ENCODE data around the gene WWTR1.

Gene WWTR1

DNA sequence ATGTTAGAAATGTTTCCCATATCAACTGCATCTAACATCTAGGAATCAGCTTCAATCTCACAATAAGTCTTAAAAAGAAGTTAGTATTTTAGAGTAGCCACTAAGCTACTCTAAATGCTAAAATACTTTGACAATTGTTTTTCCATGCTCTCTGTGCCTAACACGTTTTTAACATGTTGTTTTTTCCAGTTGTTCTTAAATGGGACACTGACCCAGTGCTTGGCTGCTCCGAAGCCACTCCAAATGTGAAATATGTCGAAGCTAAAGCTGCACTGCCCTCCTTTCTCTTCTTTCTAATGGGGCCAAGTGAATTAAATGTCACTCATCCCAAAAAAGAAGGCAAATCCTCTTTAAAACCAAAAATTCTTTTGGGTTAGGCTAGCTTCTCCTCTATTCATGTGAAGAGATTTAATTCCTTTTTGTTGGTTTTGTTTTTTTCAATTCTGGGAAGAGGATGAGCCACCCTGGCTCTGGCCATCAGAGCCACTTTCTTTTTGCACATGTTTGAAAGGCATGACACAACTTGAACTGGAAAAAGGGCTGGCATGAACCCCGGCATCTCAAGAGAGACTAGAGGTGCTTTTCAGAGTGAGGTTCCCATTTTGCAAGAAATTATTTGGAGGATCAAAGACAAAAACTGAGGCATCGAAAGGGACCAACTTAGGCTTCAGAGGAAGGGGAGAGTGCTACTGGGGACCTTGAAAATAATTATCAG lies 73.7 kb downstream of the WWTR1 start:
- no peaks in the 10 kb centered on the region for H3K4me1 ChIP-seq (ENCODE audit: control insufficient read depth in 1 of 2, insufficient read depth in 1 of 2, low read depth in 1 of 2, low read length in 1 of 2)
- H3K27ac ChIP-seq, result no peak overlapping the region
- TF ChIP-seq, protein P1, sequence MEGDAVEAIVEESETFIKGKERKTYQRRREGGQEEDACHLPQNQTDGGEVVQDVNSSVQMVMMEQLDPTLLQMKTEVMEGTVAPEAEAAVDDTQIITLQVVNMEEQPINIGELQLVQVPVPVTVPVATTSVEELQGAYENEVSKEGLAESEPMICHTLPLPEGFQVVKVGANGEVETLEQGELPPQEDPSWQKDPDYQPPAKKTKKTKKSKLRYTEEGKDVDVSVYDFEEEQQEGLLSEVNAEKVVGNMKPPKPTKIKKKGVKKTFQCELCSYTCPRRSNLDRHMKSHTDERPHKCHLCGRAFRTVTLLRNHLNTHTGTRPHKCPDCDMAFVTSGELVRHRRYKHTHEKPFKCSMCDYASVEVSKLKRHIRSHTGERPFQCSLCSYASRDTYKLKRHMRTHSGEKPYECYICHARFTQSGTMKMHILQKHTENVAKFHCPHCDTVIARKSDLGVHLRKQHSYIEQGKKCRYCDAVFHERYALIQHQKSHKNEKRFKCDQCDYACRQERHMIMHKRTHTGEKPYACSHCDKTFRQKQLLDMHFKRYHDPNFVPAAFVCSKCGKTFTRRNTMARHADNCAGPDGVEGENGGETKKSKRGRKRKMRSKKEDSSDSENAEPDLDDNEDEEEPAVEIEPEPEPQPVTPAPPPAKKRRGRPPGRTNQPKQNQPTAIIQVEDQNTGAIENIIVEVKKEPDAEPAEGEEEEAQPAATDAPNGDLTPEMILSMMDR (IDR thresholded peaks at IDR 0.05), result no peak

DNA sequence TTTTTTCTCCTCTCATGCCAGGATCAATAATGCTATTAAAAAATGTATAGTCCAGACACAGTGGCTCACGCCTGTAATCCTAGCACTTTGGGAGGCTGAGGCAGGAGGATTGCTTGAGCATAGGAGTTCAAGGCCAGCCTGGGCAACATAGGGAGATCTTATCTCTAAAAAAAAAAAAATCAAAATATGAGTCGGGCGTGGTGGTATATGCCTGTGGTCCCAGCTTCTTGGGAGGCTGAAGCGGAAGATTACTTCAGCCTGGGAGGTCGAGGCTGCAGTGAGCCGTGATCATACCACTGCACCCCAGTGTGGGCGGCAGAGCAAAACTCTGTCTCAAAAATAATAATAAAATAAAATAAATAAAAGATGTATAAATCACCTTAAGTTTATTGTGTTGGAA lies 75.4 kb downstream of the WWTR1 start:
- H3K27ac ChIP-seq, result no peak overlapping the region
- TF ChIP-seq, protein P1 (IDR thresholded peaks at IDR 0.05), result no peak
- no peaks in the 10 kb centered on the region for H3K9me3 ChIP-seq
- no peak overlapping the region for H3K4me3 ChIP-seq (ENCODE audit: low read depth in 1 of 2, low read length in 1 of 2)
- no peaks in the 10 kb centered on the region for H3K36me3 ChIP-seq
- H3K4me1 ChIP-seq (ENCODE audit: control insufficient read depth in 1 of 2, insufficient read depth in 1 of 2, low read depth in 1 of 2, low read length in 1 of 2), result no peaks in the 10 kb centered on the region
- peaks cover 88% of the 10 kb centered on the region for H3K27me3 ChIP-seq

More for the DNA sequence above, 73.7 kb downstream of the WWTR1 start:
- peaks cover 95% of the 10 kb centered on the region for H3K27me3 ChIP-seq
- H3K4me3 ChIP-seq (ENCODE audit: low read depth in 1 of 2, low read length in 1 of 2), result no peak overlapping the region
- no peaks in the 10 kb centered on the region for H3K9me3 ChIP-seq
- H3K36me3 ChIP-seq, result no peaks in the 10 kb centered on the region

DNA sequence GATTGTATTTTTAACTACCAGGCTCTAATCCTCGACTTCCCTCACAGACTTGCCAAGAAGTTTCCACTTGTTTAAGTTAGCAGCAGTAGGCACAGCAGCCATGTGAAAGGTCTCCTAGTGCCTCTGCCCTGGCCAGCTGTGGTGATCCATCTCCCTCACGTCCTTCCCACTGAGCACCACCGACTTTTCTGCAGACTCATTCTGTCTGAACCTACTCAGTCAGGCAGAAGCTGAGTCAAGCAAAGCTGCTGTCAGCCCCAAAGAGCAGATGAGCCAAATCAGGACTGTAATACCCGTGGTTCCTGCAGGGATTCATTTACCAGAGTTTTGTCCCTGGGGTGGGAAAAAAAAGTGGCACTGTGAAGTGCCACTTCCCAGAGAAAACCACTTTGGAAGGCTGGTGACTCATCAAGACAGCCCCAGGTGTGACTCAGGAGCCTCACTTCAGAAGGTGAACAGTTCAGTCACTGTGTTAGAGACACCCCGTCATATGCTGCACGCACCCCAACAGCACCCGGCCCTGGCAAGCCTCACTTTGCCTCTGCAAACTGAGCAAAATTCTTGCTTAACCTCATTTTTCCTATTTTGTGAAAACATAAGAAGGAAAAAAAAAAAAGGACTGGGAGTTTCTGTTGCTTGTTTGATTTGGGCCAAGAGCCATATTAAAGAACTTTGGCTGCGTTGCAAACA lies 76.0 kb downstream of the WWTR1 start:
- Histone ChIP-seq H3K36me3 (no peaks in the 10 kb centered on the region), H3K4me1 (ENCODE audit: control insufficient read depth in 1 of 2, insufficient read depth in 1 of 2, low read depth in 1 of 2, low read length in 1 of 2) (no peaks in the 10 kb centered on the region), H3K27me3 (peaks cover 84% of the 10 kb centered on the region), H3K4me3 (ENCODE audit: low read depth in 1 of 2, low read length in 1 of 2) (no peak overlapping the region), H3K9me3 (no peaks in the 10 kb centered on the region), H3K27ac (no peak overlapping the region)
- TF ChIP-seq, protein P1 (IDR thresholded peaks at IDR 0.05), result no peak

DNA sequence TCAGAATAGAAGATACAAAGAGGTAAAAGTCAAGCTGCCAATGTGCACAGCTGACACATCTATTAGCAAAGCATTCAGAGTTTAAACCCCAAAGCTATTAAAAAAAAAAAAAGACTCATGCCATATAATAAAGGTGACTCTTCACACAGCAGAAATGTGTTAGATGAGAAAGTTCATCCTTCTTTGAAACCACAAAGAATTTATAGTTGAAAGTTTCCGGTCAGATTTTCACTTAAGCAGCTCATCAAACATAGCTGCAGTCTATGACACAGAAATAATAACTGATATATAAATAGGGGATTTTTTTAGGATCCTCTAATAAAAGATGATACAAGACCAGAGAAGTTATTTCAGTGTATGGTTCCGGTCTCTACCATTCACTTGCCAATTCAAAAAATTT lies 76.6 kb downstream of the WWTR1 start:
- peaks cover 84% of the 10 kb centered on the region for H3K27me3 ChIP-seq
- no peaks in the 10 kb centered on the region for H3K36me3 ChIP-seq
- H3K9me3 ChIP-seq, result no peaks in the 10 kb centered on the region
- no peaks in the 10 kb centered on the region for H3K4me1 ChIP-seq (ENCODE audit: control insufficient read depth in 1 of 2, insufficient read depth in 1 of 2, low read depth in 1 of 2, low read length in 1 of 2)
- TF ChIP-seq, protein P1 (IDR thresholded peaks at IDR 0.05), result no peak
- no peak overlapping the region for H3K27ac ChIP-seq
- H3K4me3 ChIP-seq (ENCODE audit: low read depth in 1 of 2, low read length in 1 of 2), result no peak overlapping the region

DNA sequence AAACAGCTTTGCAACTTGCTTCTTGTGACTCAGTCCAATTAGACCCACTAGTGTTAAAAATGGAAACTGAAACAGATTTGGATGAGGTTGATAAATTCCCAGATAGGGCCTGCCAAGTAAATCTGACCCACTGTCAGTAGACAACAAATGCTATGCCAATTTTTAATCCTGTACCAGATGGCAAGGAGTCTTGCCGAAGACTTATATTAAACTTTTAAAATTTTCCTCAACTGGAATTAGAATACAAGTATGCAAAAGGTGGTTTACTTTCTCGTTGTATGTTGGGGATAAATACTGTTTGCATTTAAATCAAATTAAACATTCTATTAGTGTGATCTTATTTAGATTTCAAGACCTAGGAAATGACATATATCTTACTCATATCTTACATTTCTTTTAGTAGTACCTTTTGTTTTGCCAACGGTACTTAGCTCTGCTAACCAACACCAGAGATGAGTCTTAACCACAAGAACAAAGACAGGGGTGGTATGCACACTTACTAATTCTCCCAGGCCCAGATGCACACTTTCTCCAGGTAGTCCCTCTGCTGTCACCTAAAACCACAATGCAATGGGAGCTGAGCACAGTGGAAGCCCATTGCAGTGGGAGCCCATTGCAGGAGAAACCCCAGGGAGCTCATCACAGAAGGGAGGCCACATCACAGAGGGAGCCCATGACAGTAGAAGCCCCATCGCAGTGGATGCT lies 77.8 kb downstream of the WWTR1 start:
- no peak overlapping the region for H3K27ac ChIP-seq
- H3K4me3 ChIP-seq (ENCODE audit: low read depth in 1 of 2, low read length in 1 of 2), result no peak overlapping the region
- H3K4me1 ChIP-seq (ENCODE audit: control insufficient read depth in 1 of 2, insufficient read depth in 1 of 2, low read depth in 1 of 2, low read length in 1 of 2), result no peaks in the 10 kb centered on the region
- no peaks in the 10 kb centered on the region for H3K36me3 ChIP-seq
- peaks cover 89% of the 10 kb centered on the region for H3K27me3 ChIP-seq
- H3K9me3 ChIP-seq, result no peaks in the 10 kb centered on the region
- TF ChIP-seq, protein P1 (IDR thresholded peaks at IDR 0.05), result no peak
